Measurements from ENCODE around the gene NIPAL1.

The NIPAL1 gene

GRCh38 chr4:48027653-48028052 lies 11.1 kb downstream of the NIPAL1 start:
- DNase-seq (ENCODE audit: low spot score): no peak

- DNase-seq (ENCODE audit: low spot score): no peak
These were observed 12.1 kb downstream of the NIPAL1 start for GRCh38 chr4:48028696-48029095.

GRCh38 chr4:48030470-48030869 lies 13.9 kb downstream of the NIPAL1 start:
- DNase-seq (ENCODE audit: low spot score): no peak

GRCh38 chr4:48031802-48032525 lies 15.4 kb downstream of the NIPAL1 start:
- DNase-seq (ENCODE audit: low spot score): no peak

- DNase-seq (ENCODE audit: low spot score): no peak
These were observed 16.1 kb downstream of the NIPAL1 start for GRCh38 chr4:48032721-48033120.

- no peak for DNase-seq (ENCODE audit: low spot score)
These were observed 16.8 kb downstream of the NIPAL1 start for GRCh38 chr4:48033412-48033811.

- no peak for DNase-seq (ENCODE audit: low spot score)
These were observed 17.3 kb downstream of the NIPAL1 start for GRCh38 chr4:48033825-48034413.

- DNase-seq (ENCODE audit: low spot score): no peak
These were observed 19.4 kb downstream of the NIPAL1 start for GRCh38 chr4:48035952-48036351.

GRCh38 chr4:48037117-48037462 lies 20.5 kb downstream of the NIPAL1 start:
- no peak for DNase-seq (ENCODE audit: low spot score)

- peak; percentile 37 for DNase-seq (ENCODE audit: low spot score)
These were observed 22.1 kb downstream of the NIPAL1 start for GRCh38 chr4:48038666-48039065.

GRCh38 chr4:48039561-48039960 lies 23.0 kb downstream of the NIPAL1 start:
- no peak for DNase-seq (ENCODE audit: low spot score)

GRCh38 chr4:48041535-48042137 lies 25.1 kb downstream of the NIPAL1 start:
- no peak for DNase-seq (ENCODE audit: low spot score)

- DNase-seq (ENCODE audit: low spot score): peak; percentile 41
These were observed 26.4 kb downstream of the NIPAL1 start for GRCh38 chr4:48042979-48043461.

- no peak for DNase-seq (ENCODE audit: low spot score)
These were observed 26.9 kb downstream of the NIPAL1 start for GRCh38 chr4:48043504-48043903.

GRCh38 chr4:48044298-48044697 lies 27.7 kb downstream of the NIPAL1 start:
- no peak for DNase-seq (ENCODE audit: low spot score)

- DNase-seq (ENCODE audit: low spot score): no peak
These were observed 29.5 kb downstream of the NIPAL1 start for GRCh38 chr4:48046059-48046458.

- DNase-seq (ENCODE audit: low spot score): no peak
These were observed 30.9 kb downstream of the NIPAL1 start for GRCh38 chr4:48047421-48047844.

- DNase-seq (ENCODE audit: low spot score): no peak
These were observed 31.3 kb downstream of the NIPAL1 start for GRCh38 chr4:48047896-48048295.

GRCh38 chr4:48049483-48049882 lies 32.9 kb downstream of the NIPAL1 start:
- no peak for DNase-seq (ENCODE audit: low spot score)

- DNase-seq (ENCODE audit: low spot score): no peak
These were observed 34.5 kb downstream of the NIPAL1 start for GRCh38 chr4:48051078-48051477.

- DNase-seq (ENCODE audit: low spot score): no peak
These were observed 42.3 kb downstream of the NIPAL1 start for GRCh38 chr4:48058617-48059530.

GRCh38 chr4:48064349-48064748 lies 47.8 kb downstream of the NIPAL1 start:
- DNase-seq (ENCODE audit: low spot score): no peak
